ENCODE data around the gene TAS2R7. TPM values are rescaled to one million over a fixed set of nuclear protein-coding genes. Genes with fewer than 3 reads are reported as not detected.

The TAS2R7 gene
- total RNA-seq, result not detected

DNA sequence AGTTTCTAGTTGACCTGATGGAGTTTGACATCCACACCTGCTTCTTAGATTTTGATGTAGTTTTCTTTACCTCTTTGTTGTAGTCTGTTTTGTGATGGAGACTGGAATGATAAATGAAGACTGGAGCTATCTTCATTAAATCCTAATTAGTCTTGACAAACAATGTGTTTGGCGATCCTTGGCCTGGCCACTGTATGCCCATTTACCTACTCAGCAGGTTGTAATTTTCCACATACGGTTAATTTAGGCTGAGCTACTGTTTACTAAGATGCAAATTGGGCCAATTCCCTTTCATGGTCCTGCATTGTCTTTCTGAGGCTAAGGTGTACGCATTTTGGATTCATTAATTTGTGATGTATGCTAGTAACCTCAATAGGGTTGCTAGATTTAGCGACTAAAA lies at the start of gene TAS2R7:
Gene TAS2R7, minus strand, starts transcription at position 41 of the 400 bp plus-strand sequence. CDS start 57 bp downstream, outside the sequence.
- no peaks in the 10 kb centered on the region for H3K9me3 ChIP-seq (ENCODE audit: control insufficient read depth in 3 of 3, low read length in 3 of 3)
- H3K36me3 ChIP-seq (ENCODE audit: control insufficient read depth in 3 of 3, insufficient read depth in 3 of 3, low read length in 3 of 3), result no peaks in the 10 kb centered on the region
- H3K4me3 ChIP-seq (ENCODE audit: low read length in 3 of 3), result no peak within 1 kb of the TSS
- H3K27me3 ChIP-seq (ENCODE audit: control insufficient read depth in 3 of 3, insufficient read depth in 3 of 3, low read length in 3 of 3), result no peaks in the 10 kb centered on the region
- no peaks in the 10 kb centered on the region for H3K4me1 ChIP-seq (ENCODE audit: control insufficient read depth in 3 of 3, insufficient read depth in 3 of 3, low read length in 3 of 3)
- H3K27ac ChIP-seq (ENCODE audit: low read depth, low read length), result no peak within 1 kb of the TSS
- H3K9ac ChIP-seq (ENCODE audit: low read depth in 1 of 3, low read length in 3 of 3), result no peak within 1 kb of the TSS

DNA sequence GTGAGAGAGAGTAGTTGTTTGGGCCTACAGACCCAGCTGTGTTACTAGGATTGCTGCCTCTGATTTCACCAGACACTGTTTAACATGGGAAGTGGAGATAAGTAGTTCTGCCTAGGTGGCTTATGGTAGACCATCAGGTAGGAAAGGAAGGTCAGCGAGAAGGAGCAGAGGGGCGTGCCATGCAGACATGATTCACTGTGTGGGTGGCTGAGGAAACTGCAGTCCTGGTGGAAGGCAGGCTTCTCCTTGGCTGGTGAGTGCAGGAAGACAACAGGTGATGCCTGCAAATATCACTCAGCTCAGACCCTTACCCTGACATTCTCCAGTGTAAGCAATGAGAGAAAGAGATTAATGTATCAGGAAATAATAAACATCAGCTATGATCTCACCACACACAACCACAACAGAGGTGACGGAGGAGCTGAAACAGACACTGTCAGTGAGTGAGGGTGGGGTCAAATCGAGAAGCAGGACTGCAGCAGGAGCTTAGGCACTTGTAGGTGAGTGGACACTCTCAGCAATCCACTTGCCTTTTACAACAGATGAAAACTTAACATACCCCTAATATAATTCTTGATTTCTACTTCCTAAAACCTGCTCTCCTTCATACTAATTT lies 48.9 kb upstream of the TAS2R7 start:
- Histone ChIP-seq H3K36me3 (ENCODE audit: control insufficient read depth in 3 of 3, insufficient read depth in 3 of 3, low read length in 3 of 3) (peaks cover 0 to 10% (median 9%) of the 10 kb centered on the region in 3 donors), H3K9ac (ENCODE audit: low read depth in 1 of 3, low read length in 3 of 3) (no peak overlapping the region), H3K27ac (ENCODE audit: low read depth, low read length) (no peak overlapping the region), H3K9me3 (ENCODE audit: control insufficient read depth in 3 of 3, low read length in 3 of 3) (peaks cover 0 to 3% (median 0%) of the 10 kb centered on the region in 3 donors), H3K4me1 (ENCODE audit: control insufficient read depth in 3 of 3, insufficient read depth in 3 of 3, low read length in 3 of 3) (no peaks in the 10 kb centered on the region), H3K27me3 (ENCODE audit: control insufficient read depth in 3 of 3, insufficient read depth in 3 of 3, low read length in 3 of 3) (no peaks in the 10 kb centered on the region), H3K4me3 (ENCODE audit: low read length in 3 of 3) (no peak overlapping the region)

GRCh38 chr12:10849425-10849878 lies 47.0 kb upstream of the TAS2R7 start, which contains the start of gene PRR4:
PRR4 (minus strand) TSS chr12:10849475; CDS start chr12:10849437, 38 bp downstream.
- no peaks in the 10 kb centered on the region for H3K9me3 ChIP-seq (ENCODE audit: control insufficient read depth in 3 of 3, low read length in 3 of 3)
- H3K27me3 ChIP-seq (ENCODE audit: control insufficient read depth in 3 of 3, insufficient read depth in 3 of 3, low read length in 3 of 3), result no peaks in the 10 kb centered on the region
- H3K4me1 ChIP-seq (ENCODE audit: control insufficient read depth in 3 of 3, insufficient read depth in 3 of 3, low read length in 3 of 3), result no peaks in the 10 kb centered on the region
- no peak within 1 kb of the TSS for H3K4me3 ChIP-seq (ENCODE audit: low read length in 3 of 3)
- H3K9ac ChIP-seq (ENCODE audit: low read depth in 1 of 3, low read length in 3 of 3), result no peak within 1 kb of the TSS
- H3K27ac ChIP-seq (ENCODE audit: low read depth, low read length), result no peak within 1 kb of the TSS
- peaks cover 0 to 10% (median 5%) of the 10 kb centered on the region in 3 donors for H3K36me3 ChIP-seq (ENCODE audit: control insufficient read depth in 3 of 3, insufficient read depth in 3 of 3, low read length in 3 of 3)

- H3K9ac ChIP-seq (ENCODE audit: low read depth in 1 of 3, low read length in 3 of 3), result no peak overlapping the region
- H3K36me3 ChIP-seq (ENCODE audit: control insufficient read depth in 3 of 3, insufficient read depth in 3 of 3, low read length in 3 of 3), result peaks cover 2 to 14% (median 8%) of the 10 kb centered on the region in 3 donors
These were observed 45.3 kb upstream of the TAS2R7 start for GRCh38 chr12:10847744-10848143.

DNA sequence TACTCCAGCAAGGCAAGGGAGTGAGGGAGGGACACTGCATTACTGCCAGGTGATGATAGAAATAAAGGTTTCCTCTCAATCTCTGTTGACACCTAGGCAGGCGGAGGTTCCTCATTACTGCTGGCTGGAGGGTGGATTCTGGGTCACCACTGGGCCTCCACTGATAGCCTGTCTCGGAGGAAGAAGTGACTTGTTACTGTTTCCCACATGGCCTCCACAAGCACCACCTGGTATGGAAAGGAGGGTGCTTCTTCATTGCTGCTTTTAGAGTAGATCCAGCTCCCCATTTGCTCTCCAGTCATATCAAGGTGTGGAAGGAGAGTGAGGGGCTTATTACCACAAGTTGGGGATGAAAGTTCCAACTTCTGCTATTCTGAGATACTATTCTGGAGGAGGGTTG lies 40.4 kb upstream of the TAS2R7 start:
- no peak overlapping the region for H3K27ac ChIP-seq (ENCODE audit: low read depth, low read length)
- H3K4me3 ChIP-seq (ENCODE audit: low read length in 3 of 3), result no peak overlapping the region
- H3K4me1 ChIP-seq (ENCODE audit: control insufficient read depth in 3 of 3, insufficient read depth in 3 of 3, low read length in 3 of 3), result no peaks in the 10 kb centered on the region
- H3K27me3 ChIP-seq (ENCODE audit: control insufficient read depth in 3 of 3, insufficient read depth in 3 of 3, low read length in 3 of 3), result no peaks in the 10 kb centered on the region
- H3K9me3 ChIP-seq (ENCODE audit: control insufficient read depth in 3 of 3, low read length in 3 of 3), result no peaks in the 10 kb centered on the region
- peaks cover 3 to 12% (median 8%) of the 10 kb centered on the region in 3 donors for H3K36me3 ChIP-seq (ENCODE audit: control insufficient read depth in 3 of 3, insufficient read depth in 3 of 3, low read length in 3 of 3)
- no peak overlapping the region for H3K9ac ChIP-seq (ENCODE audit: low read depth in 1 of 3, low read length in 3 of 3)

More at GRCh38 chr12:10847744-10848143, 45.3 kb upstream of the TAS2R7 start:
- Histone ChIP-seq H3K4me3 (ENCODE audit: low read length in 3 of 3) (no peak overlapping the region), H3K4me1 (ENCODE audit: control insufficient read depth in 3 of 3, insufficient read depth in 3 of 3, low read length in 3 of 3) (no peaks in the 10 kb centered on the region), H3K27me3 (ENCODE audit: control insufficient read depth in 3 of 3, insufficient read depth in 3 of 3, low read length in 3 of 3) (no peaks in the 10 kb centered on the region), H3K9me3 (ENCODE audit: control insufficient read depth in 3 of 3, low read length in 3 of 3) (no peaks in the 10 kb centered on the region), H3K27ac (ENCODE audit: low read depth, low read length) (no peak overlapping the region)

DNA sequence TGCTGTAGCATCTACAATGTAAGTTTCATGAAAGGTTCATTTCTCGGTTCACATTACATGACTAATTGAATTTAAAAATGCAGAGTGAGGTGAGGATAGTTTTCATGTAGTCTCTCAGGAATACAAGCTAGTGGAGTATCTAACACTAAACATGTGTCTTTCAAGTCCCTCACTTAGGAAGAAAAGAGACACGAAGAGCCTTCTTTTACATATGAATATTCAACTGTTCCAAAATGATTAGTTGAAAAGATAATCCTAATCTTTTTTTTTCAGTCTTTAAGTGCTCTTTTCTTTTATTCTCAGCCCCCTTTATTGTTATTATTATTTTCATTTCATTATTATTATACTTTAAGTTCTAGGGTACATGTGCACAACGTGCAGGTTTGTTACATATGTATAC lies 36.0 kb upstream of the TAS2R7 start:
- Histone ChIP-seq H3K27ac (ENCODE audit: low read depth, low read length) (no peak overlapping the region), H3K4me1 (ENCODE audit: control insufficient read depth in 3 of 3, insufficient read depth in 3 of 3, low read length in 3 of 3) (no peaks in the 10 kb centered on the region), H3K36me3 (ENCODE audit: control insufficient read depth in 3 of 3, insufficient read depth in 3 of 3, low read length in 3 of 3) (peaks cover 3 to 7% (median 5%) of the 10 kb centered on the region in 3 donors), H3K27me3 (ENCODE audit: control insufficient read depth in 3 of 3, insufficient read depth in 3 of 3, low read length in 3 of 3) (no peaks in the 10 kb centered on the region), H3K4me3 (ENCODE audit: low read length in 3 of 3) (no peak overlapping the region), H3K9me3 (ENCODE audit: control insufficient read depth in 3 of 3, low read length in 3 of 3) (no peaks in the 10 kb centered on the region), H3K9ac (ENCODE audit: low read depth in 1 of 3, low read length in 3 of 3) (no peak overlapping the region)

- Histone ChIP-seq H3K9me3 (ENCODE audit: control insufficient read depth in 3 of 3, low read length in 3 of 3) (no peaks in the 10 kb centered on the region), H3K27ac (ENCODE audit: low read depth, low read length) (no peak overlapping the region), H3K4me3 (ENCODE audit: low read length in 3 of 3) (no peak overlapping the region), H3K36me3 (ENCODE audit: control insufficient read depth in 3 of 3, insufficient read depth in 3 of 3, low read length in 3 of 3) (no peaks in the 10 kb centered on the region), H3K9ac (ENCODE audit: low read depth in 1 of 3, low read length in 3 of 3) (no peak overlapping the region), H3K4me1 (ENCODE audit: control insufficient read depth in 3 of 3, insufficient read depth in 3 of 3, low read length in 3 of 3) (no peaks in the 10 kb centered on the region), H3K27me3 (ENCODE audit: control insufficient read depth in 3 of 3, insufficient read depth in 3 of 3, low read length in 3 of 3) (no peaks in the 10 kb centered on the region)
These were observed 27.6 kb upstream of the TAS2R7 start for GRCh38 chr12:10829994-10830393.

DNA sequence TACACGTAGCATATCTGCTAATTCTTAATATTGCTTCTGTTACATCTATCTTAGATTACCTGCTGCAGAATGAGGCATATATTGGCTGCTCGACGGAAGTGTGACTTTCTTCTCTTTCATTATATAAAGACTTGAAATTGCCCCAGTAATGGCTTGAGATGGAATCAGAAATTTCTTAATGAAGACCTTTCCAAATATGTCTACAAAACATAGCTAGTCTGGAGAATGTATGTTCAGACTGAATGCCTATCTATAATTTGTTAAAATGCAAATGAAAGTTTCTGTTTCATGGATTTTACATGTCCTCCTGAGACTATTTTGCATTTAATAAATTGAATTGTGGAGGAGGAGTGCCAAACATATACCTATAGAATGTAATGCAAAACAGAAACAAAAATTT lies 23.8 kb upstream of the TAS2R7 start, which contains the start of gene TAS2R10:
Gene TAS2R10, minus strand, starts transcription at position 101 of the 400 bp plus-strand sequence. Its CDS starts 89 bp downstream, at position 12.
- Histone ChIP-seq H3K36me3 (ENCODE audit: control insufficient read depth in 3 of 3, insufficient read depth in 3 of 3, low read length in 3 of 3) (no peaks in the 10 kb centered on the region), H3K9ac (ENCODE audit: low read depth in 1 of 3, low read length in 3 of 3) (no peak within 1 kb of the TSS), H3K9me3 (ENCODE audit: control insufficient read depth in 3 of 3, low read length in 3 of 3) (no peaks in the 10 kb centered on the region), H3K27ac (ENCODE audit: low read depth, low read length) (no peak within 1 kb of the TSS), H3K4me3 (ENCODE audit: low read length in 3 of 3) (no peak within 1 kb of the TSS), H3K4me1 (ENCODE audit: control insufficient read depth in 3 of 3, insufficient read depth in 3 of 3, low read length in 3 of 3) (no peaks in the 10 kb centered on the region), H3K27me3 (ENCODE audit: control insufficient read depth in 3 of 3, insufficient read depth in 3 of 3, low read length in 3 of 3) (no peaks in the 10 kb centered on the region)

DNA sequence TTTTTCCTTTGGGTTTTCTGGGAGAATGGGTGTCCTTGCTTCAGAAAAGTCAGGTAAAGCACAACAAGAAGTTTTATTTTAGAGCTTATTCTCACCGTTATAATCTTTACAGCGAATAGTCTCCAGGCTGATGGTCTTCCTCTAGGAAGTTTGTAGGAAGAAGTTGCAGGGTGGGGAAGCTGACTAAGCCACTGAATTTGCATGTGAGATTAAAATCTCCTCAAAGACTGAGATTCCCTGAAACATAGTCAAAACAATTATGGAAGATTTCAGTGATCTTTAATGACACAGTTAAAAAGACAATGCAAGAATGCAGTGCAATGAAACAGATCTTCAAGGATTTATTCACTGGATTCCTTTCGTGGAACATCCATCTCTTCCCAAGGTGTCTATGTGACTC lies 22.5 kb upstream of the TAS2R7 start:
- no peaks in the 10 kb centered on the region for H3K4me1 ChIP-seq (ENCODE audit: control insufficient read depth in 3 of 3, insufficient read depth in 3 of 3, low read length in 3 of 3)
- H3K36me3 ChIP-seq (ENCODE audit: control insufficient read depth in 3 of 3, insufficient read depth in 3 of 3, low read length in 3 of 3), result no peaks in the 10 kb centered on the region
- no peaks in the 10 kb centered on the region for H3K27me3 ChIP-seq (ENCODE audit: control insufficient read depth in 3 of 3, insufficient read depth in 3 of 3, low read length in 3 of 3)
- no peaks in the 10 kb centered on the region for H3K9me3 ChIP-seq (ENCODE audit: control insufficient read depth in 3 of 3, low read length in 3 of 3)
- H3K4me3 ChIP-seq (ENCODE audit: low read length in 3 of 3), result no peak overlapping the region
- H3K27ac ChIP-seq (ENCODE audit: low read depth, low read length), result no peak overlapping the region
- no peak overlapping the region for H3K9ac ChIP-seq (ENCODE audit: low read depth in 1 of 3, low read length in 3 of 3)

DNA sequence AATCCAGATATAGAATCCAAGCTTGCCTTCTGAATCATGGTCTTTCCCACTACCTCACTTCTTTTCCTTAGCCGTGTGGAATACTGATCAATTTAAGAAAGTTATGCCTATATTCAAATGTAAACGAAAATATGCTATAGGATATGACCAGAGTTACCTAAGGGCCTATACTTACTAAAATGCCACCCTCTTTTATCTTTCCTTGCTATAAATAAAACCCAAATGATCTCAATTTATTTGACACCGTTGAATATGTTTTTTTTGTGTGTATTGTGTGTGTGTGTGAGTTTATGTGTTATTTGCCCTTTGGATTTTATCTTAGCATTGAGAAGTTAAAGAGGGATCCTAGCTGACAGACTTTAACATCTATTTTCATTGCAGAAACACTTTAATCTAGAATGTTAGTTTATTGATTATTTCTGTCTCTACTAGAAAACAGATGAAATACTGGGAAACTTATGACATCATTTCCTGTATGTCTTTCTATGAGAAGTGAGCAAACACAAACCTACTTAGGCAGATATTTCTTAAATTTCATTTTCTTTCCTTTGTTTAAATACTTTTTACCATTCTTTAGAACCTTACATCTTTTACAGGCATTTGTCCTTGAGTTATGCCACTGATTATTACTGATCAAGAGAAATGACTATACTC lies 9.6 kb upstream of the TAS2R7 start:
- Histone ChIP-seq H3K36me3 (ENCODE audit: control insufficient read depth in 3 of 3, insufficient read depth in 3 of 3, low read length in 3 of 3) (no peaks in the 10 kb centered on the region), H3K9me3 (ENCODE audit: control insufficient read depth in 3 of 3, low read length in 3 of 3) (no peaks in the 10 kb centered on the region), H3K27me3 (ENCODE audit: control insufficient read depth in 3 of 3, insufficient read depth in 3 of 3, low read length in 3 of 3) (no peaks in the 10 kb centered on the region), H3K4me1 (ENCODE audit: control insufficient read depth in 3 of 3, insufficient read depth in 3 of 3, low read length in 3 of 3) (no peaks in the 10 kb centered on the region), H3K27ac (ENCODE audit: low read depth, low read length) (no peak overlapping the region), H3K9ac (ENCODE audit: low read depth in 1 of 3, low read length in 3 of 3) (no peak overlapping the region), H3K4me3 (ENCODE audit: low read length in 3 of 3) (no peak overlapping the region)

Data from skeletal muscle tissue (tissue), 4 donors.